HT1080 (cell line): Measurements from ENCODE around the gene SLC2A13. TPM values are rescaled to one million over a fixed set of nuclear protein-coding genes. Genes with fewer than 3 reads are reported as not detected.
"Not testable (repeated sequence)": the region's sequence is repeated elsewhere in the genome, so short reads cannot be mapped to it uniquely, and the experiment has no call there.

Experiments
- DNase-seq: peaks from one replicate; pipeline ENCODE4 v3.0.0-alpha.2; 2015; ENCODE audit warnings: low read depth
- small RNA-seq: library from RNA; depleted of rRNA; stranded (forward); fragments of <200 nt; gene quantifications from one replicate; pipeline ENCODE3, GENCODE V24; 2014
- total RNA-seq: library from RNA; depleted of rRNA; stranded (reverse); fragments of >200 nt; shearing (Covaris generic); gene quantifications from 2 replicates; pipeline ENCODE4 v1.2.3, GENCODE V29; 2014; rRNA removed

The SLC2A13 gene
- total RNA-seq, 1 experiment from 2014 or later, result 6.9 TPM

- DNase-seq, result peak; percentile 35
Measured at GRCh38 chr12:39771456-39771855, 334.4 kb downstream of the SLC2A13 start.

GRCh38 chr12:39764944-39765560 lies 340.8 kb downstream of the SLC2A13 start:
- DNase-seq, result peak; percentile 3

DNA sequence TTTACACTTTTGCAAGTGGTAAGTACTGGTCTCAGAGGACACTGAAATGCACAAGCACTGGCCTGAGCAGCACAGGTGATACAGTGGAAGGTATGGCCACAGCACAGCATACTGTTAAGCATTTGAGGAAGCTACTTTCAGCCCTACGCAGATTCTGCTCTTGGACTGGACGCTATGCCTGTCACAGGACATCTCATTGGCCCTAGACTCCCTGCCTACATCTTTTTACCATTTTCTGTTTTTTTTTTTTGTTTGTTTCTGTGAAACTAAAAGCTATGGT lies 342.1 kb downstream of the SLC2A13 start:
- DNase-seq, result no peak

- DNase-seq, result no peak
Measured at GRCh38 chr12:39763071-39763889, 342.6 kb downstream of the SLC2A13 start.

DNA sequence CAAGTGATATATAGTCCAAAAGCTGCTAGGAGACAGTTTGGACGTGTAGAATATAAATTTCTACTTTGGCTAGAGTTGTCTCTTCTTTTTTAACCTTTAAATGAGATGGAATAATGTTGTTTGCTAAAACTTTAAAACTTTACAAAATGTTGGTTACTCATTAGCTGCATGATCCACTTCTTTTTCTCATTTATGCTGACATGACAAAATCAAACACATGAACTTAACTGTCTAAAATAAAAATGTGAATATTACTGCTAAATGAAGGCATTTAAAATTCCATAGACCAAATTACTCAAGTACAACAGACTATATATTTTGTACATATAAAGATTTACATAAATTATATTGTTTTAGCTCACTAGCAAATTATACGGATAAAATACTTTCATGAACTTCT lies 350.4 kb downstream of the SLC2A13 start:
- DNase-seq, result no peak

DNA sequence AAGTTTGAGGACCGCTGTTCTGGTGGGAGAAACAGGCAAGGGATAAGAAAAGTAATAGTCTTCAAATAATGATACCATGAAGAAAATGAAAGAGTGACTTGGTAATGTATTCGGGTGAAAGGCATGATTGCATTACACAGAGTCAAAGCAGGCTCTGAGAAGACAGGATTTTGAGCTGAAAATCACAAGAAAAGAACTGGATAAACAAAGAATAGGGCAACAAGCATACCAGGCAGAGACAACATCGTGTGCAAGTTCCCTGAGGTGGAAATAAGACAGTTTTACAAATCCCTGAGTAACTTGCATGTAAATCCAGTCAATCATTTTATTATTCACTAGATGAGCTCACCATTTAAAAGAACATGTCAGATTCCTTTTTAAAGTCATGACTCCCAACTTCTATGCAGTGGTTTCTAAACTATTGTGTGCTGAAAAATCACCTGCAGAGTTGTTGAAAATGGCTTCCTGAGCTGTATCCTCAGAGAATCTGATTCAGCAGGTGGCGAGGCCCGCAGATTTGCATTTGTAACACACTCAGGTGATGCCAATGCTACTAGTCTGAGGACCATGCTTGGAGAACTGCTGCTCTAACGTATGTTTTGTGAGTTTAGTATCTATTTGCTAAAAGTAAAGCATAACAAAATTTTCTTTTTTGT lies 353.3 kb downstream of the SLC2A13 start:
- DNase-seq, result no peak

DNA sequence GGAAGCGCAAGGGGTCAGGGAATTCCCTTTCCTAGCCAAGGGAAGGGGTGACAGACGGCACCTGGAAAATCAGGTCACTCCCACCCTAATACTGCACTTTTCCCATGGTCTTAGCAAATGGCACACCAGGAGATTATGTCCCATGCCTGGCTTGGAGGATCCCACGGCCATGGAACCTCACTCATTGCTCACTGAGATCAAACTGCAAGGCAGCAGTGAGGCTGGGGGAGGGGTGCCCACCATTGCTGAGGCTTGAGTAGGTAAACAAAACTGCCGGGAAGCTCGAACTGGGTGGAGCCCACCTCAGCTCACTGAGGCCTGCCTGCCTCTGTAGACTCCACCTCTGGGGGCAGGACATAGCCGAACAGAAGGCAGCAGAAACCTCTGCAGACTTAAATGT lies 359.7 kb downstream of the SLC2A13 start:
- not testable (repeated sequence) for DNase-seq

- DNase-seq, result no peak
Measured at GRCh38 chr12:39743655-39744054, 362.2 kb downstream of the SLC2A13 start.

GRCh38 chr12:39736406-39736805 lies 369.5 kb downstream of the SLC2A13 start:
- no peak for DNase-seq

GRCh38 chr12:39723831-39724230 lies 382.1 kb downstream of the SLC2A13 start:
- peak; percentile 82 for DNase-seq

- DNase-seq, result no peak
Measured at GRCh38 chr12:39722504-39722903, 383.4 kb downstream of the SLC2A13 start.

GRCh38 chr12:39713552-39713951 lies 392.3 kb downstream of the SLC2A13 start:
- DNase-seq, result no peak

DNA sequence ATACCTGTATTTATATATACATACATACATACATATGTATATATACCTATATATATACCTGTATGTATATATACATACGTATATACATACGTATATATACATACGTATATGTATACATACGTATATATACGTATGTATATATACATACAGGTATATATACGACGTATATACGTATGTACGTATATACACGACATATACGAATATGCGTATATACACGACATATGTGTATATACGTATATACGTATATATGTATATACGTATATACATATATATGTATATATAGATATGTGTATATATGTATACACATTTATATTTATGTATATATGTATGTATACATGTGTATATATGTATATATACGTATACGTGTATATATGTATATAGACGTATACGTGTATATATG lies 393.5 kb downstream of the SLC2A13 start:
- DNase-seq, result no peak

Small RNA genes lying within 50 kb of the gene (small RNA-seq; reads per million reads assigned to genes)
- gene RF00414, result not detected

Other genes with a start within 250 kb of the SLC2A13 start
- 0.66 and 0.90 TPM in 2 replicates for gene LRRK2, start 118.9 kb upstream of the SLC2A13 start, total RNA-seq